Stimulated activated CD8-positive, alpha-beta memory T cell treated with anti-CD3 and anti-CD28 coated beads, Interleukin-7, amount 100 ng/mL, for 48 hours (primary cell): Measurements from ENCODE around the gene TAF15.

ENCODE experiments used
- DNase-seq, 2 donors: peaks; one replicate each; pipeline ENCODE4 v3.0.0-alpha.2; 2020; ENCODE audit warnings: low read depth in 1 of 2; ENCODE audit errors: extremely low read depth in 1 of 2

TAF15 gene

GRCh38 chr17:35870906-35871819 is 61.9 kb downstream of the TAF15 start:
- no peak for DNase-seq

DNA sequence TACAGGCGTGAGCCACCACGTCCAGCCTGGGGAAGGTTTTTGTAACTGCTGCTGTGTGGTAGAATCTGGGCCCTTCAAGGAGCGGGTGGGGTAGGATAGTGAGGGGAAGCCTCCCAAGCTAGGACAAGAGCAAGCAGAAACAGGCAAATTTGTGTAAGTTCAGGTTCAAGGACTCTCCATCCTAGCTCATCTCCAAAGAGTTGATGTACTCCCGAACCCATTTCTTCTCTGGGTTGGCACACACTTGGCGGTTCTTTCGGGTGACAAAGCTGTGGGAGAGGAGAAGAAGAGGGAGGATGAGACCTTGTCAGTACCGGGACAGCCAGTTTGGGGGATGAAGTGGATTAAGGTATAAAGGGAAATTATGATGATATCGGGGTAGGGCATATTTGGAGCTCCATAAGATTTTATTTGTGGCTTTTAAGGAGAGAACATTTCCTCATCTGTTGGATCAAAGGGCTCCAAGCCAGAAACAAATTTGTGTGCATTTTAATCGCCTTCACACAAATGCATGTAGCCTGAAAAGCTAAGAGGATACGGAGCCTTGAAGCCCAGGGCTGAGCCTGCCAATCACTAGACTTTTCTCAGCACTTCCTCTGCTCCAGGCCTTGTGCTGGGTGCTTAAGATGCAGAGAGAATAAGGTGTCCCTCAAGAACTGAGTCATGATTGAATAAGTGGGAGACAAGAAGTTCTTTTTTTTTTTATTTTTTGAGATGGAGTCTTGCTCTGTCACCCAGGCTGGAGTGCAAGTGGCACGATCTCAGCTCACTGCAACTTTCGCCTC is 63.1 kb downstream of the TAF15 start:
- DNase-seq, result no peak

DNA sequence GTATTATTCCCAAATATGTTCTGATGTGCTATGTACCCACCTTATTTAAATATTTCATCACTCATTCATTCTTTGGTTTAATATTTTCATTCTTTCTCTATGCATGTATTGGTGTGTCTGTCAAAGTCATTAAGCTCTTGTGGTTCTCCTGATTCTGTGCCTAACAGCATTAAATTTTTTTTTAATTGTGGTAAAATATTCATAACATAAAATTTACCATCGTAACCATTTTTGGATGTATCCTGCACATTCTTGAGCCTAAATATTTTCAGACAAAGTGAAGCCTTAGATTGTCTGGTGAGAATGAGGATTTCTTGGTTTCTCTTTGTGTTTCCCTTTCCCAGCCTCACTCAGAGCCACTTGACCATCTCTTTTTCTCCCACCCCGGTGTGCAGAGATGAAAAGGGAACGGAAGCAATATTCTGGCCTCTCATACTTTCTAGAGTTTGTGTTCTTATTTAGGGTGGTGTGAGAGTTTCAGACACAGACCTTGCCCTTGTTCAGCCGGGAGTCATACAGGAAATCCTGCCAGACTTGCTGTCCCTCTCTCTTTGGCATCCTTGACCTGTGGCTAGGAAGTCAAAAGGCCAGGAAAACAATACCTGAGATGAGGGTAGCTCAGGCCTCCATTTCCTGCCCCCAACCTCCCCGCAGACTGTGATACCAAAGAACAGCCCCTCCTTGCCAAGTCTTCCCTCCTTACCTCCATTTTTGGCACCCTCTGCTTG is 66.0 kb downstream of the TAF15 start:
- no peak for DNase-seq

- DNase-seq, result no peak
Measured at GRCh38 chr17:35875800-35876139, 66.5 kb downstream of the TAF15 start.

DNA sequence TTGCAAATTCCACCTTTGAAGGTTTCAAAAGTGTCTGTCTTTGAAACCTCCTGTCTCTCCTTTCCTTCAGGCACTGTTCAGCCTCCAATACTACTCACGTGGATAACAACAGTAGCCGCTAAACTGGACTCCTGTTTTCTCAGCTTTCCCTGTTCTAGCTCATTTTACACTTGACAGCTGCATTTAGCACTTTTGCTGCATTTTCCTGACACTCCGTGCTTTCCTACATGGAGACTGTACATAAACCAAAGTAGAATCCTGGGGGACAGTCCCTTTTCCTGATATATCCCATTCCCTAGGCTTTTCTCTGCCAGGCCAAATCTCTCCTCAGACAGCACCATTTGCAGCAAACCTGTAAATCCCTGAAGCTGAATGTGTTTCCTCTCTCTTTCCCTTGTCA is 67.2 kb downstream of the TAF15 start:
- no peak for DNase-seq

- no peak for DNase-seq
Measured at GRCh38 chr17:35877345-35878029, 68.2 kb downstream of the TAF15 start.

DNA sequence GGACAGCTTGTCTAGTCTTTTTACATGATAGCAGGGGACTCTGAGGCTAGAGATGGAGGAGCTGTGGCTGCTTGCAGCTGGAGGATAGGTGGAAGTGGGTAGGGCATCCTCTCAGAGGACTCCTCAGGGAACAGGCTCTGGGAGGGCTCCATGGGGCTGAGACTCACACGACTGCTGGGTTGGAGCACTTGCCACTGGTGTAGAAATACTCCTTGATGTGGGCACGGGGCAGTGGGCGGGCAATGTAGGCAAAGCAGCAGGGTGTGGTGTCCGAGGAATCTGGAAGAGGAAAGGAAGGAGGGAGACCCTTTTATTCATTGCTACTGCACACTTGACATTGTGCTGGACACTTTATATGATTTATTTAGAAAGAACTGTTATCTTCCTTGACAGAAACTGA is 69.1 kb downstream of the TAF15 start:
- DNase-seq, result no peak

DNA sequence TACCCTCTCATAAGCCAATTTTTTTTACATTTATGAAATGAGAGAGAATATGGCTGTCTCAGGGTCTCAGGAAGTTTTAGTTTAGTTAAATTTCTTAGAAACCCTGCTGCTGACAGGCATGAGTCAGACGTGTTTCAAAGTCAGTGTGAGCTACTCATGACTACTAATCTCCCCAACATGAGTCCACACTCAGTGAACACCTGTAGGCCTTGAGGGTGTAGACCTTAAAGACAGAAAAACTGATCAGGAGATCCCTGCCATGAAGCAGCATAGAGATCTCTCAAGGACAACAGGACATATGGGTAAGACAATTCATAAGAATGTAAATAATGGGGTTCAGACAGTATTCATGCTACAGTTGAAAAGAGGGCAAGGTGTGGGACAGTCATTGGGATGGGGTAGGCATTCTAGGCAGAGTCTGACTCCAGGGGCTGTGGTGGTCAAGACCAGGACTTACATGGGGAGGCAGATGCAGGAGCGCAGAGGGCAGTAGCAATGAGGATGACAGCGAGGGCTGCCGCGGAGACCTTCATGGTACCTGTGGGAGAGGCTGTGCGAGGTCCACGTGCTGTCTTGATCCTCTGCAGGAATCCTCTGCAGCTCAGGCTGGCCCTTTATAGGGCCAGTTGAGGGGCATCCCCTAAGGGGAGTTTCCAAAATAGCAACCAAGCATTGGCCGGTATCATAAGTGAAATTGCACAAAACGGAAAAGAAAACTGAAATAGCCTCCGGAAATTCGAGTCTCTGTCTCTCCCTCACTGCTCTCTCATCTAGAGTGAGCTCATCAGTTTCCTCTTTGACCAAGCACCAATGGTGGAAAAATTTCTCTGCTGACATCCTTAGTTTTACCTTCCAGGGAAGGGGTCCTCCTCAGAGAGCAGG is 70.7 kb downstream of the TAF15 start, which contains the start of gene CCL5:
CCL5 (minus strand) TSS at position 588 of the 882 bp plus-strand sequence.
- DNase-seq, result peak in 1 of 2 donors; percentile 48

GRCh38 chr17:35889241-35889640 is 80.0 kb downstream of the TAF15 start:
- no peak for DNase-seq

- no peak for DNase-seq
Measured at GRCh38 chr17:35889818-35890773, 80.8 kb downstream of the TAF15 start.

GRCh38 chr17:35890774-35891155 is 81.5 kb downstream of the TAF15 start:
- peak in 1 of 2 donors; percentile 39 for DNase-seq

- no peak for DNase-seq
Measured at GRCh38 chr17:35891269-35891668, 82.0 kb downstream of the TAF15 start.

GRCh38 chr17:35892091-35893035 is 83.1 kb downstream of the TAF15 start:
- peak; percentile 52 to 69 for DNase-seq

- no peak for DNase-seq
Measured at GRCh38 chr17:35893751-35894150, 84.5 kb downstream of the TAF15 start.

DNA sequence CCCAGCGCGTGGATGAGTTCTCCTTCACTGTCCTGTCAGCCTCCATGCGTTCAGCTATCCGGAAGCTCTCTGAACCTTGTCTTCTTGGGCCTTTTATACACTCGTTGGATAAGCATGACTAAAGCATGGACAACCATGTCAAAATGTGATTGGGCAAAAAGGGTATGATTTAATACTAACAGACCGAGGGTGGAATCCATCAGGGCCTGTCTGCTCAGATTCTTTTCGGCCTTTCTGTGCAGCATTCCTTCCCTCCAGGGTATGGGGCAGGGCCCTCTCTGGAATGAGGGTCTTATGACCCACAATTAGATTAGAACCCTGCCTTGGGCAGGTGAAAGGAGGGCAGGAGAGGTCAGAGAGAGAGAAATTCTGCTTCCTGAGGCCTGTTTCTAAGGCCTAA is 84.9 kb downstream of the TAF15 start:
- no peak for DNase-seq

DNA sequence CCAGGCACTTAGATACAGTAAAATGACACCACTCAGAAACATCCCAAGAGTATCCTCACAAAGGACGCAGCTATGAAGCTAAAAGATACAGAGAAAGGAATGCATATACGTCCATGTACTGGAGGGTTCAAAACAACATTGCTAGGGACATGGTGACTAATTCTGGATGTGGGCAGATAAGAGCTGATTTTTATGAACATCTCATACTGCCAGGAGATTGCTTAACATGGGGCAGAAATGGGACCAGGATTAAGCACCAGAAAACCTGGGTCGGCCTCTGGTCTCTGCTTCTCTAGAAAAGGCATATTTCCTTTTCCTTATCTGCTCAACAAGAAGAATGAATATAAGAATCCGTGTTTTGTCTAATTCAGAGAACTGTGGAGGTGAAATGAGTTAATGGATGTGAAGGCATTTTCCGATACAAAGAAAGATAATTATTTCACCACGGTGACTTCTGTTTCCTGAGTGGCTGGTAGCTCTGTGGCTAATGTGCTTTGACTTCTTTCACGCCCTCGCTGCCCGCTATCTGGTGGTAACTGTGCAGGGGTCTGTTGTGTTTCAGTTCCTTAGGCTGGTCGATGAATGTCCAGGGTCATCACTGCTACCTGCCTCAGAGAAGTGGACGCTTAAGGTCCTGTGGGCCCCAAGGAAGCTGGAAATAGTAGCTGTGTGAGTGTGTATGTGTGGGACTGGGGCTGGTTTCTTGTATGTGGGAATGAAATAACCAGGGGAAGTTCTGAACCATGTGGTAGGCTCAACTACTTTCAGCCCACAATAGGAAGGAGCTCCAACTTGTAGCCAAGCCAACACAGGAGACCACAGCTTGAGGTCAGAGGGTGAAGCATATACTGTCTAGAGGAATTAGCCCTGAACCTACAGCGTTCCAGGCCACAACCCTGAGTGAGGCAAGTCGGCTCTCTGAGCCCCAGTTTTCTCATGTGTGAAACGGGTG is 86.6 kb downstream of the TAF15 start:
- peak in 1 of 2 donors; percentile 57 for DNase-seq
